Inferior parietal cortex (tissue), 1 donor: ENCODE data around the gene KRT6C.
"Not testable (repeated sequence)": the region's sequence is repeated elsewhere in the genome, so short reads cannot be mapped to it uniquely, and the experiment has no call there.

Source experiments
- DNase-seq: peaks from one replicate; pipeline ENCODE4 v3.0.0-alpha.2; 2016; ENCODE audit errors: extremely low spot score

Gene KRT6C

DNA sequence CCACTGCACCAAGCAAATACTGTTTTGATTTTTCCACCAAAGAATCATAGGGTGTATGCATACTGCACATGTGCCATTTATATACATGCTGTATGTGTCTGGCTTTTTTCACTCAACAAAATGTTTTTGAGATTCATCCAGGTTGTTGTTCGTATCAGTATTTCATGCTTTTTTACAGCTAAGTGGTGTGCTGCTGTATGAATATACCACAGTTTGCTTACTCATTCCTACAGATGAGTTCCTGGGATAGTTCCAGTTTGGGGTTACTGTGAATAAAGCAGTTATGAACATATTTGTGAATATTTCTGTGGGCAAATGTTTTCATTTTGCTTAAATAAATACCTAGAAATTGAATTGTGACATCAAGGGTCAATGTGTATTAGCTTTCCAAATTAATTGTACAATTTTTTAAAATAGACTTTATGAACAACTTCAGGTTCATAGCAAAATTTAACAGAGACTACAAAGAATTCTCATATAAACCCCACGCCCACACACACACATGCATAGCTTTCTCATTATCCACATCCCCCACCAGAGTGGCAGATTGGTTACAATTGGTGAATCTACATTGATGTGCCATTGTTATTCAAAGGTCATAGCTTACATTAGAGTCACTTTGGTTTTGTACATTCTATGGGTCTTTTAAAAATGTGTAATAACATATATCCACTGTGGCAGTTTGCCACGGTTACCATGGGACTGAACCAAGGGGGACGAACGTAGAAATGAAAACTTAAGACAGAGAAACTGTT lies 26.4 kb upstream of the KRT6C start:
- DNase-seq, result no peak

DNA sequence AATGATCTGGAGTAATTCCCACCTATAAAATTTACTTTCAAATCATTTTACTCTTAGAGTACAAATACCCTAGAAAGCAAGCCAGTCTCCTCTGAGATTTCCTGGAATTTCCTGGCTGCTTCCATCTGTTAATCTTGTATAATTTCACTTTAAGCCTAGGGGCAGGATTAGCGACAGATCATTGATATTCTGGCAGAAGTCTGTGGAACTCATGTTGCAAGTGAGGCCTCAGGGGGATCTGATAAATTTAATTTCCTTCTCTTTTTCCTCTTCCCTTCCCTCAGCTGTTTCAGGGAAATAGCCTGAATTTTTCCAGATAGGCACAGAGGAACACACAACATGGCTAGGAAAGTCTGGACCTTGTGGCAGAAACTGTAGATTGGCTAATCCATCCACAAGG lies 25.3 kb upstream of the KRT6C start:
- no peak for DNase-seq

DNA sequence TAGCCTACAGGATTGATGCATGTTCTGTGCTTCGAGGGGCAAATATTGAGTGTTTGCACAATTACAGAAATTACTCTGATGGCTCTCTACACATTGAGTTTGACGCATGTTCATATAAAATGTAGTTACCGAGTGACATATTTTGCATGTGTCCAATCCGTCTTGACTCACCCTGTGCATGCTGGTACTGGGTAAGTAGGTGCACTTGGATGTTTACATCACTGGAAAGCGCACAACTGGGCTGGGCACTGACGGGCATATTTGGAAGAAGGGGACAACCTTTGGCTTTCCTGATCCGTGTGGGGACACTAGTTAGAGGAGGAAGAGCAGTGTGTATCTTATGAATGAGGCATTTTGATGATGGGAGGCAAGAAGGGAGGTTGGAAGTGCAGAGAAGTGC lies 24.4 kb upstream of the KRT6C start:
- DNase-seq, result no peak

DNA sequence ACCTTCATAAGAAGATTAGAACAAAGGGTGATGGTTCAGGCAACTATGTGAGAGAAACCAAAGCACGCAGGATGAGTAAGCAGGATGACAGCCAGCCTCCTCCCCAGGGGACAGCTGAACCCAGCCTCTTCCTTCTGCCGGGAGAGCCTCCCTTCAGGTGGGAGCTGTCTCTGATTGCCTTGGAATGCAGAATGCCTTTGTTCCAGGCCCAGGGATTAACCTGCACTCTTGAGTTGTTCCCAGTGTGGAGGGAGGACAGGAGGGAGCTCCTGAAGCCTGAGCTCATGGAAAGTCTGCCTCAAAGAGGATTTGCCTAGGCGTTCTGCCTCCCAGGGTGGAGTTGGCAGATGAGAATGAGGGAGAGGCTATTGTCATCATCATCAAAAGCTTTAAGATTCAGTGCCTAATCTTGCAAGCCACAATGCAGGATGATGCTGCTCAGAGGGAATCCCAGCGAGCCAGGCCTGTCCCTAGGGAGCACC lies 23.0 kb upstream of the KRT6C start:
- no peak for DNase-seq

DNA sequence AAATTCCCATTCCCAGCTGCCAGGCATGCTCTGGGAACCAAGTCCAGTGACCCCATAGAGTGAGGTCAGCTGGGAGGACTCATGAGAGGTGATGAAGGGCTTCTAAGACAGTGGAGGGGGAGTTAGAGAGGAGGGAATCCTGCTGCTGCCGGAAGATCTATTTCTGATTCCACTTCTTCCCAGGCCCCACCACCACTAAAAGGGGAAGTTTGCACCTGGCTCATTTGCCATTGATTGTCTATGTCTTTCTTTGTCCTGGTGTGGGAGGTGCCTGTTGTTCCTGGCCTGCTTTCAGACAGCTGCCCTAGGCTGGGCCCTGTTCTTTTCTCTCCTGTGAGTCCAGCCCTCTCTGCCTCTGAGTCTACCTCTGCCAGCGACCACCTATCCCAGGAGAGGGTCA lies 22.4 kb upstream of the KRT6C start:
- DNase-seq, result no peak

DNA sequence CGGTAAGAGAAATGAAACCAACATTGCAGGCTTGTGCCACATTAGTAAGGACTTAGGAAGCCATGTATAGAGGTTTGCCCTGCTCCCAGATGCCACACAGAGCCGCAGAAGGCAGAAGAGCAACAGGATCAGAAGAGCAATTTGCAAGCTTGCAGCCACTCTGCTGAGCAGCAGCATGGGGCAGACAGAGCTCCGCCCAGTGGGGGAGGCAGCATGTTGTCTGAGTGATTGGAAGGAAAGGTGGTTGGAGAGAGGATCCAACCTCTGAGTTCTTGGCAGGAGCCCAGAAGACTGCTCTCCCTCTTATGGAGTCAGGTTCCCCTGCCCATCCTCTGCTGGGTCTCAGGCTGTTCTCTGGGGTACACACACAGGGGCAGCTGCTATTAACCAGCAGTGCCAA lies 21.8 kb upstream of the KRT6C start:
- no peak for DNase-seq

DNA sequence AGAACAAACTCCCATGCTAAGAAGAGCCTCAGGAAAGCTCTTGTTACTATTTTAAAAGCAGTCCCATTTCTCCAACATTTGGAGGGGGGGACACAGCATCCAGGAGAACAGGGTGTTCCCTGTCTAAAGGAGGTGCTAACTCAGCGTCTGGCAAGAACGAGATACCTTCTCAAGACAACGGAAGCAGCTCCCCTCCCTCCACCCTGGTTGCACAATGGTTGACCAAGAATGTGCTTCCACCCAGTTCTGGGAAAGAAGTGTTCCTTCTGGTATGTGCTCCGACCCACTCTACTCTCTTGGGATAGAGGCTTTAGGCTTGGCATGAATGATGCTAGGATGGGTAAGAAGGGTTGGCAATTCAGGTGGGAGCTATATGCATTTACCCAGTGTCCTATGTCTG lies 20.9 kb upstream of the KRT6C start:
- DNase-seq, result no peak

DNA sequence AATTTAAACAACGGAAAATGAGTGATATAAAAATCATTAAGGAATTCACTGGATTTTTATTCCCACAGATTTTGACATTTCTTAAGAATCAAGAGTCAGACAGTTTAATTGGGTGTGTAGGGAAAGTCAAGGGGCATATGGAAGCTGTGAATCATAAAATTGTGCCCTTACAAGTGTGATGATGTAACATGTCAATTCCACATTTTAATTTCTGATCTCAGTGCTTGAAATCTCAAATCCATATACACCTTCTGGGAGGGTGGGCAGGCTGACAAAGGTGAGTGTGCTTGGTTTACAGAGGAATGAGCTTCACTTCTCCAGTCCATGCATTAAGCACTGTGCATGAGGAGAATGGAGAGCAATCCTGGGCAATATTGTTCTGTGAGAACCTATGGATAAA lies 20.5 kb upstream of the KRT6C start:
- no peak for DNase-seq

DNA sequence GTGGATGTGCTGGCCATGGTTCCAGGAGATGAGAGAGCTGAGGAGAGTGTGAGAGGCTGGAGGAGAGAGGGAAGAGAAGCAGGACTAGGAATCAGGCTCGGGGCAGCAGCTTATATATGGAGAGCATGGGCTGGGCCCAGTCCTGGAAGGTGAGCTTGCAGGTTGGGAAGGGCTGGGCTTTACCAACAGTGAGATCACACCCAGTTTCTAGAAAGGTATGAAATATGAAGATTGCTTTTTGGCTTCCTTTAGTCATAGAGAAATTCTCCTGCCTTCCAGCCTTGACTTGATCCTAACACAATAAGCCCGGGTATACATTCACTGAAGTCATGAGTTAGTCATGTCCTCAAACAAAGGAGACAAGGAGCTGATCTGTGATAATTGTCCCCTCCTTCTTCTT lies 19.6 kb upstream of the KRT6C start, which contains the start of gene KRT6A:
Gene KRT6A, minus strand, starts transcription at position 86 of the 400 bp plus-strand sequence. Its CDS starts 69 bp downstream, at position 17.
- DNase-seq, result no peak

DNA sequence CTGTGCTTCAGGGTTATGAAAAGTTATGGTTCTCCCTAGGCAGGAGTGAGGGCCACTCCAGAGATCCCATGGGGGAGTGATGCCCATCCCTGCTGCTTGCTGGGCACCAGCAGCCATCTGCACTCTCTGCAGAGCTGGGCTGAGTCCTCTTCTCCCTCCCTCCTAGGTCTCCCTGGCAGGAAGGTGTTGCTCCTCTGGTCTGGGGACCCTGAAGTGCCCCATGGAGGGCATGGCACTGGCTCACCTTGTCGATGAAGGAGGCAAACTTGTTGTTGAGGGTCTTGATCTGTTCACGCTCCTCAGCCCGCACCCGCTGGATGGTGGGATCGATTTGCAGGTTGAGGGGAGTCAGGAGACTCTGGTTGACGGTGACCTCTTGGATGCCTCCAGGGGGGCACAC lies 18.8 kb upstream of the KRT6C start:
- DNase-seq, result not testable (repeated sequence)

DNA sequence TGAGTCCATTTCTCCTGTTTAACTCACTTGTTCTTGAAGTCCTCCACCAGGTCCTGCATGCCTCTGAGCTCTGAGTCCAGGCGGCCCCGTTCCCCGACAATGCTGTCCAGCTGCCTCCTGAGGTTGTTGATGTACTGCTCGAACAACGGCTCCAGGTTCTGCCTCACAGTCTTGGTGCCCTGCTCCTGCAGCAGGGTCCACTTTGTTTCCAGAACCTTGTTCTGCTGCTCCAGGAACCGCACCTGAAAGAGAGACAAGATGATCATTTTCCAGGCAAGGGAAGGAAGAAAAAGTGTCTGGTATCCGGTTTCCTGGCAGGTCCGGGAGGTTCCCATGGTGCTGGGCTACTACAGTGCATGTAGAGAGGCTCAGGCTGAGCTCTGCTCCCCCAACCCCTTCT lies 17.9 kb upstream of the KRT6C start:
- not testable (repeated sequence) for DNase-seq

DNA sequence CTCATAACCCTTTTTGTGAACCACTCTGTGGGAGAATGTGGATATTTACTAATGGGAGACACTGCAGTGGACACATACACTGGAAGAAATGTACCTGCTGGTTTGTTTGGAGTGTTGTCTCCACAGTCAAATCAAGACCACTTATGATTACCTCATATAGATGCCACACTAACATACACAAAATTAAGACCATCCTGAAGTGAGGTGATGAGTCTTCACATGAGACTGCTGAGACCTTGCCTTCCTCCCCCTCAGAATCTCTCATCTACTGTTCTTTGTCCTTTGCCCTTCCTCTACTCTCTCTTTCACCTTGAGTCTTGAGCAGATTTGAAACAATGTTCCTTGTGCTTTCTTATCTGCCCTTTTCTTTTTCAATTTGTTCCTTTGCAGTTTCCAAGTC lies 15.1 kb upstream of the KRT6C start:
- no peak for DNase-seq

DNA sequence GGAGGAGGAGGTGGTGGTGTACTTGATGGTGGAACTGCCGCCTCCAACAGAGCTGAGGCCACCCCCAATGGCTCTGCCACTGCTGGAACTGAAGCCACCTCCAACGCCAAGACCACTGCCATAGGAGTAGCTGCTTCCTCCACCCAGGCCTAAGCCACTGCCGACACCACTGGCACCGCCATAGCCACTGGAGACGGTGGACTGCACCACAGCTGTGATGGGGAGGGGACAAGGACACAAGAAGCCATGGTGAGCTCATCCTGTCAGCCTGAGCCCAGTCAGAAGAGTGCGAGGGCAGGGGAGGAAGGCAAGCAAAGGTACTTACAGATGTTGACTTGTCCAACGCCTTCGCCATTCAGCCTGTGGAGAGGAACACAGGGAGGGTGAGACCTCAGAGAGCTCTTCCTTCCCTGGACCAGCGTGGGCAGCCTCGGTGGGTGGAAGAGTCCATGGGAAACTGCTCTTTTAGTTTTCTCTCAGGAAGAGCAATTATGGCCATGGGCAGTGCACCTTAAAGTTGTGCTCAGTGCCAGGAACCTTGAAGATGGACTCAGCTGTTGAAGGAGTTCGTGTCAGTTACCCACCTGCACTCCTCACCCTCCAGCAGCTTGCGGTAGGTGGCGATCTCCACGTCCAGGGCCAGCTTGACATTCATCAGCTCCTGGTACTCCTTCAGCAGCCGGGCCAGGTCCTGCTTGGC lies 14.3 kb upstream of the KRT6C start:
- not testable (repeated sequence) for DNase-seq

DNA sequence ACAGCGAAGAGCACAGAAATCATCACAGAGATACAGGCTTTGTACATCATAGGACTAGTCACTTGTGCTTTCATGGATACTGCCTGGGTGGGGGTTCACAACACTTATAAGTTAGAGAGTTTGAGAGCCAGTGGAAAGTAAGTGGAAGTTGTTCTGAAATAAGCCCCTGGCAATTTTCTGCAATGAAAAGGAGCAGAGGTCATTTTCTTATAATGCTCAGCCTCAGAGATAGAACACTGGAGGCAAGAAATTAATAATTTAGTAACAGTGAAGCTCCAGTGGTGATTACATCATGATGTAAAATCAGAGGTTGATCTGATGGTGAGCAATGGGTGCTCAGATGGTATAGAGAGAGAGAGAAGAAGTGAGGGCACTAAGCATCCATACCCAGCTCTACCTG lies 13.6 kb upstream of the KRT6C start:
- no peak for DNase-seq

DNA sequence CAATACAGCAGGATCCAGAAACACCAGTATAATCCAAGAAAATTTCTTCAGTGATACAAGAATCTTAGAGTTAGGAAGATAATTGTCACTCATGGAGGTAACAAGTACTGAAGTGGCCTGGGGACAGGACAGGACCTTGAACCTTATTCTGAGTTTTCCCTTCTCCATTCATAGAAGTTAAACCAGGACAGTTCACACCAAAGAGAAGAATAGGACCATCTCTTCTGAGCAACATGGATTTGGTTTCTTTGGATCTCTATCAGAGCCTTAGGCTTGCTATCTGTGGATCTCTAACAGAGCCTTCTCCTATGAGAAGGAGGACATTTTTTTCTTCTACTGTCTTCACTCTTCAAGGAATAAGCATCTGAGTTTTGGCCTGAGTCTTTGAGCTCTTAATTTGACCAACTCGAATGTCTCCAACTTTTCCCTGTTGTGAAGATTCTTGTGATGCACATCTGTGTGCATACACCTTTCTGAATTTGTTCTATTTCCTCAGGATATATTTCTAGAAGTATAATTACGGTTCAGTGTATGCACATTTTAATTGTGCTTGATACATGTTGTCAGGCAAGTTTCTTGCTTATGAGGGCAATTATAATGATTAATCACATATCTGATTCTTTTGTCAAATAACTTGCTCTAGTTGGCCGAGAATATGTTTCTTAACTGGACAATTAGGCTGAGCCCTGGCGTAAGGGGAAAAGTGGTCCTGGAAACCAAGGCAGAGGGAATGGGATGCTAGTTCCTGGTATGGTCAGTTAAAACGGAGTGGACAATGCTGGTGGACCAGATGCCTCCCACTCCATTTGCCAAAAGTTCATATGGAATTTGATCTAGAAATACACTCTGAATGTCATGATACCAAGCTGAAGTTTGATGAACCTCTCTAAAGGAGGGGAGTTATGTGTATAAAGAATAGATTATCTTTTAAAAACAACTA lies 12.8 kb upstream of the KRT6C start:
- DNase-seq, result no peak

DNA sequence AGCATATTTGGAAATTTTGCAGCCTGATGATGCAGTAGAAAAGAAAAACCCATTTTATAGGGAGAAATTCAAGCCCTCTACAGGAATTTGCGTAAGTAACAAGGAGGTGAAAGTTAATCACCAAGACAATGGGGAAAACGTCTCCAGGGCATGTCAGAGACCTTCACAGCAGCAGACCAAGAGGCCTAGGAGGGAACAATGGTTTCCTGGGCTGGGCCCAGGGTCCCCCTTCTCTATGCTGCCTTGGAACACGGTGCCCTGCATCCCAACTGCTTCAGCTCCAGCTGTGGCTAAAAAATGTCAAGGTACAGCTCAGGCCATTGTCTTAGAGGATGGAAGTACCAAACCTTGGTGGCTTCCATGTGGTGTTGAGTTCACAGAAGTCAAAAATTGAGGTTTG lies 6.5 kb upstream of the KRT6C start:
- no peak for DNase-seq

DNA sequence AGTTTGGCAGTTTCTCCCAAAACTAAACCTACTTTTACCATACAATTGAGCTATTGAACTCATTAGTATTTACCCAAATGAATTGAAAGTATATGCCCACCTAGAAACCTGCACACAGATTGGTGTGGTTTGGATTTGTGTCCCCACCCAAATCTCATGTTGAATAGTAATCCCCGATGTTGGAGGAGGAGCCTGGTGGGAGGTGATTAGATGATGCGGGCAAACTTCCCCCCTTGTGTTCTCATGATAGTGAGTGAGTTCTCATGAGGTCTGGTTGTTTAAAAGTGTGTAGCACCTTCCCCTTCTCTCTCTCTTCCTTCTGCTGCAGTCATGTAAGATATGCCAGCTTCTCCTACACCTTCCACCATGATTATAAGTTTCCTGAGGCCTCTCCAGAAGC lies 4.0 kb upstream of the KRT6C start:
- DNase-seq, result no peak

DNA sequence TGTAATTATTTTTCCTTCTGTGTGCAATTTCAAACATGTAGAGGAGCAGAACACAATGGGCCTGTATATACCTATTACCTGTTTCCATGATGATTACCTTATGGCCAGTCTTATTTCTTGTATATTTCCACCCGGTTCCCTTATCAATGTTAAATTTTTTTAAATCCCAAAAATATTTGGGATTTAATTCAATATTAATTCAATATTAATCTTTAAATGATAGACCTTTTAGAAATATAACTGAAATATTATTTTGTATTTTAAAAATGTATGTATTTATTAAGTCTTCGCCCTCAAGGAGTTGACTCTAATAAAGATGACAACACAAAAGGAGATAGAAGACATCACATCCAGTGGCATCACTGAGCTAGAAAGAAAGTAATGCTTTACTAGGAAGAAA lies 607 bp upstream of the KRT6C start:
- no peak for DNase-seq

DNA sequence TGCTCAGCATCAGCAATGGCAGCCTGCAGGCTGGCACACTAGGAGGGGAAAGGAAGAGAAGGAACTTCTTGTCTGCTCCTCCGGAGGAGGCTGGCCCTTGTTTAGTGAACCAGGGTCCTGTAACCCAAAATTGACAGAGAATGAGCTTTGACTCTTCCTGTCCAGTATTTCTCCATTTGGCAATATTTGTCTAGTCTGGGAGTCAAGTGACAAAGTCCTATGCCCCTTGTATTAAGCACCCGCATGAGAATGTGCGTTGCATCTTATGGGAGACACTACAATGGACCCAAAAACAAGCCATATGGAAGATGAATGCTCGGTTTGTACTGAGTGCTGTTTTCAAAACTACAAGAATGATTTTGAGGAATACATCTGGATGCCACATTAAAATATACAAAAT lies 3.8 kb downstream of the KRT6C start:
- DNase-seq, result no peak

DNA sequence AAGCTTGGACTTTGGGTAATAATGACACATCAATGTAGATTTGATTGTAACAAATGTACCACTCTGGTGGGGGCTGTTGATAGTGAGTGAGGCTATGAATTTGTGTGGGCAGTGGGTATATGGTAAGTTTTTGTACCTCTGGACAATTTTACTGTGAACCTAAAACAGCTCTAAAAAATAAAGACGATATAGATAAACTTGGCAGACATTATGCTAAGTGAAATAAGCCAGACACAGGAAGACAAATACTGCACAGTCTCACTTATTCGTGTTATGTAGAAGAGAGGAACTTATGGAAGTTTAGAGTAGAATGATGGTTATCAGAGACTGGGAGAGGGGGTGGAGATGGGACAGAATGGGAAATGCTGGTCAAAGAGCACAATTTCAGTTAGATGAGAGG lies 8.7 kb downstream of the KRT6C start:
- no peak for DNase-seq

DNA sequence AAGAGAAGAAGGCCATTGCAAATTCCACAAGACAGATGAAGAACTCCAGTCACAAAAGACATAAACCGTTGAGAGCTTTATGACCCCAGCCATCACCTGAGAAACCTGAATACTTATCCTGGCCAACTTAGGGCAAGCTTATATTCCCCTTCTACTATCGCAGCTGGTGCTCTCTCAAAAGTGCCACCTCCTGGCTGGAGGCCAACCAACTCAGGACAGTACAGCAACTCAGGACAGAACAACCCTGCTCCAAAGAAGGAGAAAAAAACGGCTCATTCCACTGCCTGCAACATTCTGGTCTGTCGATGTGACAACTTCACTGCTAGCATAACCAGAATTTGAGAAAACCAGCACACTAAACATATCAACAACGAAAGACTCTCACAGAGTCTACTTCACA lies 11.9 kb downstream of the KRT6C start:
- no peak for DNase-seq

DNA sequence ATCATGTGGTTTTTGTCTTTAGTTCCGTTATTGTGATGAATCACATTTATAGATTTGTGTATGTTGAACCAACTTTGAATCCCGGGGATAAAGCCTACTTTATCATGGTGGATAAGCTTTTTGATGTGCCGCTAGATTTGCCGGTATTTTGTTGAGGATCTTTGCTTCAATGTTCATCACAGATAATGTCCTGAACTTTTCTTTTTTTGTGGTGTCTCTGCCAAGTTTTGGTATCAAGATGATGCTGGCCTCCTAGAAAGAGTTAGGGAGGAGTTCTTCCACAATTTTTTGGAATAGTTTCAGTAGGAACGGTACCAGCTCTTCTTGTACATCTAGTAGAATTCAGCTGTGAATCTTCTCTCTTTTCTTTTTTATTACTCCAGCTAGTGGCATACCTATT lies 14.7 kb downstream of the KRT6C start:
- DNase-seq, result no peak
